Kasumi-1 (cell line): ENCODE measurements around the gene DVL1.
"Not testable (repeated sequence)": the region's sequence is repeated elsewhere in the genome, so short reads cannot be mapped to it uniquely, and the experiment has no call there.

Source experiments
- DNase-seq, 2 experiments: peaks; one replicate each; lab custom pipeline; 2025; lab: John Stamatoyannopoulos, UW

The DVL1 gene

DNA sequence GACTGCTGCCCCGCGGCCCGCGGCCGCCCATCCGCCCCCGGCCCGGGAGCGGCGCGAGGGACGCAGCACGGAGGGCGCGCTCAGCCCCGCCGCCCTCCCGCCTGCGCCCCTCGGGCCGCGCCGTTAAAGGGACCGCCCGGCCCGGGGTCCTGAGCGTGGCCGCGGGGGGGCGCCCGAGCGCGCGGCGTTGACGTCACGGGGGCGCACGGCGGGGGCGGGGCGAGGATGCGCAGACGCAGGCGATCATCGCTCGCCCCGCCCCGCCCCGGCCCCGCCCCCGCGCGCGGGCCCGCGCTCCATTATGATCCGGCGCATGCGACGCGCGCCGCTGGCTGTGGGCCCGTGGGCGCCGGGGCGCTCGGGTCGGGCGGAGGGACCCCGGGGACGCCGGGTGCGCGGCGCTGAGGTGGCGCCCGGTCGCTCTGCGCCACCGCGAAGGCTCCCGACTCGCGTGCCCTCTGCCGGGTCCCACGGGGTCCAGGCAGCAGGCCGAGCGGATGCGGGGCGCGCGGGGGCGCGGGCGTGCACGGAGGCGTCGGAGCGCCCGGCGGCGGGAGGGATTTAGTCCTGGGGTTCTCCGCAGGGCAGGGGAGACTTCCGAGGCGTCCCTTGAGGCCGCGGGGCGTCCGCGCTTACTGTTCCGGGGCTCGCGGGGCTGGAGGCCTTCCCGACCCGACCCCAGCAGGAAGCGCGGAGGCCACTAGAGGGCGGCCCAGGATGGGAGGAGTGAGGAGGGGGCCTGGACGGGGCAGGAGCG, at the start of gene DVL1:
DVL1 (minus strand) TSS at position 163 of the 757 bp plus-strand sequence. CDS start 353 bp downstream, outside the sequence.
- DNase-seq: peak; percentile 22 to 46

DNA sequence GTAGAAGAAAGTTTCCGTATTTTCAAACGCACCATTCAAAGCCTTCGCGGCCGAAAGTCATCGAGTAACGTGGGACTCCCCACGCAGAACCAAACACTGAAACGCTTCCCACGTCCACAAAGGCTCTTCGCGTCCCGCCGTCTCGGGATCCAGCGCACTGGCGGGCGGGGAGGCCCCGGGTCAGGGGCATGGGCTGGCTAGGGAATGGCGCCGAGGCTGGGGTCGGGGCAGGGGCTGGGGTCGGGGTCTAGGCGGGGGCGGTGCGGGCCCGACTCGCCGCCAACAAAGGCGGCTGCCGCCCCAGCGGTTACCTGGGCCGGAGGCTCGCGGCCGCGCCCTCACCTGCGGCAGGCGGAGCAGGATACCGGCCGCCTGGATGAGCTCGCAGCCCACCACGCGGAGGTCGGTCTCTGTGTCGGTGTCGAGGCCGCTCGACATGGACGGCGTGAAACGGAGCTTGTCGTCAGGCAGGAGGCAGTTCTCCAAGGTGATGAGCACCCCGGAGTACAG, 49.5 kb upstream of the DVL1 start:
- DNase-seq: no peak

DNA sequence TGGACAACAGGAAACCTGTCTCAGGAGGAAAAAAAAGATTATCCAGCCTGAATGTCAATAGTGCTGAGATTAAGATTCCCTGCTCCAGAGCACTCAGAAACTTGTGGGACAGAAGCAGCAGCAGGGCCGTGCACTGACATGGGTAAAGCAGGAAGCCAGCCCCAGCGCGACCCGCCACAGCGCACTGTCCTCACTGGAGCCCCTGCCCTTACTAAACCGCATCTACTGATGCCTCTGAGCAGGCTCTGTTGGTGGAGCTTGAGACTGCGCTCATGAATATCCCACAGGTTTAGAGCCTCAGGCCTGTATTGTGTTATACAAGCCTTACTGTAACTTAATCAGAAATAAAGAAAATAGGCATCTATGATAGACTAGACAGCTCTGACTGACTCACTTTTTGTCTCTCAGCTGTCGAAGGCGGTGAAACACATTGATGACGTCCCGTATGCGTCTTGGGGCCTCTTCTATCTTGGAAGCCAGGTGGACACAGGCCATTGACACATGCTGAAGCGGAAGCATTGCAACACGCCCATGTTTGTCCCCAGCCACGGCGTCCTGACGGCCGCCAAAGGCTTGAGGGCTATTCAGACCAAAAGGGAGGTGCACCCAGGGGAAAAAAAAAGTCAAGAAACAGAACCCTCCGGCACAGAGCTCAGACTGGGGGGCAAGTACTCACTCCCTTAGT, 48.8 kb upstream of the DVL1 start:
- no peak for DNase-seq

DNA sequence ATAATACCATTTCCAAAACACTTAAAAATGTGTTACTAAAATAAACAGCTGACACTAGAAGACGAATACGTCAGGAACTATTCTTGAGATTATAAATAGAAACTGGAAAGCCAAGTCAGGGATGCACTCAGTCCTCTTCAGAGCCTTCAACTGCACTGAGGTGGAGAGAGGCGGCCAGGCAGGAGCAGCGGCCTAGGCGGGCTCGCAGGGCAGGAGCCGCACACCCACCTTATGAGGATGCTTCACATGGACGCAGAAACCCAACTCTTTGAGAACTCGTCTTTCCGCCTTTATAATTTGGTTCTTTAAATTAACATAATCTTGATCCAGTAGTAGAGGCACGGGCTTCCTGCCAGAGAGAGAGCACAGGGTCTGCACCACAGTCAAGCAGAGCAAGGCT, 45.9 kb upstream of the DVL1 start:
- DNase-seq: no peak

DNA sequence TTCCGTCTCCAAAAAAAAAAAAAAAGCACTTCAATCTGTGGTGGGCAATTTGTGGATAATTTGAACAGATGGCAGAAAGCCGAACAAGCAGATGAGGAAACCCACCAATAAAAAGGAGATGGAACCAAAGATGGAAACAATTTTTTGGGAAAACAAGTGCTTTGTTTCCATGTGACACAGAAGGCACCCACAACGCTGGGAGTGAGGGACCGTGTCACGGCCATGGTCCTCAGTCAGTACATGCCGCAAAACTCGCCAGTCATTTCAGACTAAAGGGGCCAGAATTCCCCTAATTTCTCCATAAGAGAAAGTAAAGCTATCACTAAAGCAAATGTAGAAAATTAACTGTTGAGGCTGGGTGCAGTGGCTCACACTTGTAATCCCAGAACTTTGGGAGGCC, 44.9 kb upstream of the DVL1 start:
- no peak for DNase-seq

DNA sequence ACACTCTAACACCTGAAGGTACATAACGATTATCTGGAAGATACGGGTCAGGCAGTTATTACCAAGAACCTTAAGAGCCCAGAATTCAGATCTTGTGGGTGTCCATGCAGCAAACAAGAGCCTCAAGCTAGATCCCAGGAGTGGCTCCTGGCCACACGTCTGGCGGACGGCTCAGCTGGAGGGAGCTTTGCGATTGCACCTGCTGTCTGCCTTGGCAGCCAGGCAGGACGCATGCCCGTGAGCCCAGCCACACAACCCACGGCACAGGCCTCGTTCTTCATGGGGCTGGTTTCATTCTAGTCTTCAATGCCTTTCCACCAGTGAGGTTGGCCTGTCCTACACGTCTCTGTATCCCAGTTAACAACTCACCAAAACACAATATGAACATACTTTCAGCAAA, 44.2 kb upstream of the DVL1 start:
- no peak for DNase-seq

DNA sequence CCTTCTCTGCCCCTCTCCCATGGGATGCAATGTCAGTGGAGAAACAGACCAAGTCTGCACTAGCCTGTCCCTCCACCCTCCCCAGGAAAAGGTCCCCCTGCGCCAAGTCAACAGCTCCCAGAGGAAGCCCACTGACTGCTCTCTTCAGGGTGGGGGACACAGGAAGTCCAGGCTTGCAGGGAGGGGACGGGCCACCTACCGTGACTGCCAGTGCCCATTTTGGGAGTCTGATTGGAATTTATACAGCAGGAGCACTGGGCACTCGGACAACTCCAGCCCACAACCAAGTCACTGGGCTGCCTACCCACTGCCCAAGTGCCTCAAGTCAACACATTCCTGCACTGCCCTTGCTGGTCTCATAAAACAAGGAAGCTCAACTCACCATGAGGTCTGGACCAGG, 43.8 kb upstream of the DVL1 start:
- DNase-seq: no peak

DNA sequence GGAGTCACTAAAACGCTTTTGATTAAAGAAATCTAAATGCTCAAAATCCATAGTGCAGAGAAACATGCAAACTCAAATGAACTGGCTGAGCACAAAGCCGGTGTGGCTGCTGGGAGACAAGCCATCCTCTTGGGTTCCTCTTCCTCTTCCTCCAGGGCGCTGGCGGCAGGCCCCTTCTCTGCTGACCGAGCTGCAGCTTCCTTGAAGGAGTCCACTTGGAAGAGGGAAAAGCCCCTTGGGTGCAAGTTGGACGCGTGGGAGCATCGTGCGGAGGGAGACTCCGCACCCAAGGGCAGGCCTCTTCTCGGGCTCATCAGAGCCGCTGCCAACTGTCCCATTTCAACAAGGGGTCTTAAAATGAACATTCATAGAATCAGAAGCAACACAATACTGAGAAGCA, 42.0 kb upstream of the DVL1 start:
- DNase-seq: no peak

DNA sequence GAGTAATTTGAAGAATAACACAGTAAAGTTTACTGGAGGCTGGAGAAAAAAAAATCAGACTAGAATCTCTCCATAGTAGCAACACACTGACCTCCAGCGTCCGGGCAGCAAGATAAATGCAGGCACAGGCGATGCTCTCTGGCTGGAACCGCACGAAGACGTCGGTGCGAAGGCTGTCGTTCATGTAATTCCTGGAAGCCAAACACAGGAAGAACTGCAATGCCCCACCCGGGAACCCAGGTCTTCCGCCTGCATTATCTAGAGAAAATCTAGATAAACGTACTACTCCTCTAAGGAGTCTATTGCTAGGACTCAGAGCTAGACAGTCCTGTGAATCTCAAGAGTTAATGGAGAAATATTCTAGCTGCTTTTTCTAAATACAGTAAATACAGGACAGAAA, 41.5 kb upstream of the DVL1 start:
- DNase-seq: no peak

DNA sequence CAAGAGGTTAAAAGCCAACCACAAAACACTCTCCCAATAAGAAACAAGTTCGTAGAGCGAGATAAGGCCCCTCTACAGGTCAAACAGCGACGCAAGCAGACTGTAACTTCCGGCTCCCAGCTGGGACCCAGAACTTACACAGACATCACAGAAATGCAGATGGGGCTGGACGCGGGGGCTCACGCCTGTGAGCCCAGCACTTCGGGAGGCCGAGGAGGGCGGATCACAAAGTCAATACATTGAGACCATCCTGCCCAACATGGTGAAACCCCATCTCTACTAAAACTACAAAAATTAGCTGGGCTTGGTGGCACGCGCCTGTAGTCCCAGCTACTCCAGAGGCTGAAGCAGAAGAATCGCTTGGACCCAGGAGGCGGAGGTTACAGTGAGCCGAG, 38.9 kb upstream of the DVL1 start:
- DNase-seq: no peak

DNA sequence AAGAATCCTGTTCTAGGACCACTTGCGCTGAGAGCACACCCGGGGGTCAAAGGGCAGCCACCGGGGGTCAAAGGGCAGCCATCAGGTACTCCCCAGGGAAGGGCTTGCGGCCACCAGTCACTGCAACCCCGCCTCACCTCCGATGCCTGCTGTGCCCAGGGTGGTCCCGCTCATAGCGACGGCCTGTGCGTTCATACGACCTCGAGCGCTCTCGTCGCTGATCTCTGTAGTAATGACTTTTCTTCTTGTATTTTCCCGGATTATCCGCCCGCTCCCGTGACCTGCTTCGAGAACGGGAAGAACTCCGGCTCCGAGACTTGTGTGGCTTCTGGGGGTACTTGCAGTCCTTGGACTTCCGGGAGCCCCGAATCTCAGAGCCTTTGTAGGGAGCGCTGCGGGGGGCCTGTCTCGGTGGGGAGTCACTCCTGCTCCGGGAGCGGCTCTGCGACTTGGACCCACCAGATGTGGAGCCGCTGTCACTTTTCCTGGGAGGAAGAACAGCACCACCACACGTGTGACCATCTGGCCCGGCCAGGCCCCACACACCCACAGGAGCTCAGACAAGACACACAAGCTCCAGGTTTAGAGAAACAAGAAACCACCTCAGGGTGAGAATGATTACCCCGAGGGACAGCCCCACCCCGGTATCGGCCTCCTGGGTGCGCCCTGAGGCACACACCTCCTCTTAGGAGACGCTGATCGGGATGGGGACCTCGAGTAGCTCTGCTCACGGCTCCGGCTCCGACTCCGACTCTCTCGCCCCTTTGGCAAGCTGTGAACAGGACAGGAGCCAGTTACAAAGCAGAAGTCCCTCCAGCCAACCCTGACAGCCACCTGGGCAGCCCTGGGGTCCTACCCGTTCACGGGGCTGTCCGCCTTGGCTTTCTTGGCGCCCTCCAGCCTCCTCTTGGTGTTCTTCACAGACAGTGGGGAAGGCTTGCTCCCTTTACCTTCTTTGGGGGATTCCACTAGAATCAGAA, 38.2 kb upstream of the DVL1 start:
- no peak for DNase-seq

DNA sequence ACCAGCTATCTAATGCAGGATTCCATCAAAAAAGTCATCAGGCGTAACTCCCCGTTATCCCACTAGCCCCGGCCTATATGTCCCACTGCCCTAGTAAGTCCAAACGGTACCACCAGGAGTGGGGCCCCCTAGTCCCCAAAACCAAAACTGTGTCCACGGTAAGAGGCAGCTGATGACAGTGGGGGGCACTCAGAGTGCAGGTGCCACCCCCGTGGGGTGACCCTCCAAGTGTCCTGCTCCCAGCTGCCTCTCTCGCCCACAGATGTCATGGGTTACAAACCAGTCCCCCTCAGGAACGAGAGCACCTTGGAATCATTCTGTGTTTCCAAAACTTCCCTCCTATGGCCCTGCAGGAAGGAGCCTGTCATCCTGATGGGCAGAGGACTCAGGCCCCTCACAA, 36.7 kb upstream of the DVL1 start:
- DNase-seq: no peak

DNA sequence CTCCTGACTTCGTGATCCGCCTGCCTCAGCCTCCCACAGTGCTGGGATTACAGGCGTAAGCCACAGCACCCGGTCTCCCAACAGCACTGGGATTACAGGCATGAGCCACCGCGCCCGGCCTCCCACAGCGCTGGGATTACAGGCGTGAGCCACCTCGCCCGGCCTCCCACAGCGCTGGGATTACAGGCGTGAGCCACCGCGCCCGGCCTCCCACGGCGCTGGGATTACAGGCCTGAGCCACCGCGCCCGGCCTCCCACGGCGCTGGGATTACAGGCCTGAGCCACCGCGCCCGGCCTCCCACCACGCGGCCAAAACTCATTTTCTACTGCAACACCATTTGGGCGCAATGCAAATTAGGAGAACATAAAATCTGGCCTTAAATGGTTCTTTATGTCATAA, 36.1 kb upstream of the DVL1 start:
- DNase-seq: not testable (repeated sequence)

DNA sequence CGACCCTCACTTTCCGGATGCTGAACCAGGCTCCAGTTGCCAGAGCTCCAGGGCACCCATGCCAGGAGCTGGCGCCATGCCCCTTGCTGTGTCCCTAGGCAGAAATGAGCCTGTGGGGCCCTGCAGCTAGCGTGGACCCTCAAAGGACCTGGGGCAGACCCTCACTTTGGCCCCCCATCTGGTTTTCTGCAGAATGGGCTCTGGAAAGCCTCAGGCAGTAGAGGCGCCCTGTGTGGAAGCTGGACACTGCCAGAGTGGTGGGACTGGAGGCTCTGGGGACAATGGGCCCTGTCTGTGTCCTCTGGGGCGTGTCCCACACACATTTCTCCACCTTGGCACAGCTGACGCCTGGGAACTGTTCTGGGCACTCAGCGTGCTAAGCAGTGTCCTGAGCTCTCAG, 32.1 kb upstream of the DVL1 start:
- no peak for DNase-seq

DNA sequence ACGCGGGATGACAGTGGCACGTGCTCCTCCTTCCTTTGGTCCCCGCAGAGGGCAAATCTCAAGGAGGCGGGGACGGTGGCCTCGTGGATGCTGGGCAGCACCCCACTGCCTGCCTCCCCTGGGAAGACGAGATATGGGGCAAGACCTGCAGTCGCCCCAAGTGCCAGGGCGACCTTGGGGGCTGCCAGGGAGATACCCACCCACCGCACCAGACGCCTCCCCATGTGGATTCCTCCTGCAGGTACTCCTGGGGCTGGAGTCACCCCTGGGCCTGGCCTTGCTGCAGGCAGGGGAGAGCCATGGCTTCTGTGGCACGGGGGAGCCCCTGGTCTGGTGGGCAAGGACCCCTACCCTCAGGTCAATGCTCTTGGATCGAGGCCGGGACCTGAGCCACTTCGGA, 31.6 kb upstream of the DVL1 start:
- DNase-seq: no peak

DNA sequence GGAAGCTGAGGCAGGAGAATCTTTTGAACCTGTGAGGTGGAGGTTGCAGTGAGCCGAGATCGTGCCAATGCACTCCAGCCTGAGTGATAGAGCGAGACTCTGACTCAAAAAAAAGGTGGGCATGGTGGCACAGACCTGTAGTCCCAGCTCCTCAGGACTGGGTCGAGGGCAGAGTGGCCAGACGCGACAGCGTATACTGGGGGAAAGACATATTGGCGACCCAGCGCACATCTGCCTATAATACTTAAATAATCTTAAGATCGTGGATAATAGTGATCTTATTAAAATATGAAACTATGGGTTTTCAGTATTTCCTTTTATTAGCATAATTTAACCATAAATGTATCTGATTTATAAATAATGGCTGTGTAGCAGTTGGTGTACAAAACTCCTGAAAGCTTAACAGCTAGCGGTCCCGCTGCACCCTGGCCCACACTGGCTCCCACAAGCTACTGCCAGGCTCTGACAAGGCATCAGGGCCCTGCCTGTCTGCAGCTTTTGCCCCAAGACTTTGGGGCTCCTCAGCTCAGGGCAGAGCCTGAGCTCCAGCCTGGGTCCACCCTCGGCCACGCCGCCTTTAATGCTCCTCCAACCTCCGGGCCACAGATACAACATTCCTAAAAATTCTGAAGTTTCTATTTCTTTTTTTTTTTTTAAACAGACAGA, 28.5 kb upstream of the DVL1 start:
- DNase-seq: no peak

DNA sequence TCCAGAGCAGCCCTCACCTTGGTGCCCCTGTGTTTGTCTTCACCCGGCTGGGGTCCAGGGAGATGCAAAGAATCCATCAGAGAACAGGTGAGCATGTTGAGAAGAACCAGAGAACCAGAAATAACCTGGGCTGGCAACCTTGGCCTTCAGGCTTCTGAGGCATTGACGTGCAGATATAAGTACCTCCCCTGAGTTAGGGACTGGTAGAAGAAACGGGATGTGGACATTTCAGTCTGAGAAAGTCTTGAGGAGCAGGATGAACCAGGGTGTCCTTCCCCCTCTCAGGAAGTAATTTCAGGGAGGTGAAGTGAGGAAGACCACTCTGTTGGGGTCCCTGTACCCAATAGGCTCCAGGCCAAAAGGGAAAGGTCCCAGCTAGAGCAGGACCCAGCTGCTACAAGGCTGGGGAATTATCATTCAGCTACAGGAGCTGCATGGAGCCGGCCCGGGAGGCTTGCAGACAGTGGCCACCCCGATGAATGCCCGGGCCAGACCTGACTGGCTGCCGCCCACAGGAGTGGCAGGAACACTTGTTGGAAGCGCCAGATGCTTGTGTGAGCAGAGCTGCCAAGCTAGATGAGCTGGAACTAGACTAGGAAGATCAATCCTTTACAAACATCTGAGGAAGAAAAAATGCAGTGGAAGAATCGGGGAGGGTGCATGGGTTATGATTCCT, 27.5 kb upstream of the DVL1 start:
- DNase-seq: no peak

DNA sequence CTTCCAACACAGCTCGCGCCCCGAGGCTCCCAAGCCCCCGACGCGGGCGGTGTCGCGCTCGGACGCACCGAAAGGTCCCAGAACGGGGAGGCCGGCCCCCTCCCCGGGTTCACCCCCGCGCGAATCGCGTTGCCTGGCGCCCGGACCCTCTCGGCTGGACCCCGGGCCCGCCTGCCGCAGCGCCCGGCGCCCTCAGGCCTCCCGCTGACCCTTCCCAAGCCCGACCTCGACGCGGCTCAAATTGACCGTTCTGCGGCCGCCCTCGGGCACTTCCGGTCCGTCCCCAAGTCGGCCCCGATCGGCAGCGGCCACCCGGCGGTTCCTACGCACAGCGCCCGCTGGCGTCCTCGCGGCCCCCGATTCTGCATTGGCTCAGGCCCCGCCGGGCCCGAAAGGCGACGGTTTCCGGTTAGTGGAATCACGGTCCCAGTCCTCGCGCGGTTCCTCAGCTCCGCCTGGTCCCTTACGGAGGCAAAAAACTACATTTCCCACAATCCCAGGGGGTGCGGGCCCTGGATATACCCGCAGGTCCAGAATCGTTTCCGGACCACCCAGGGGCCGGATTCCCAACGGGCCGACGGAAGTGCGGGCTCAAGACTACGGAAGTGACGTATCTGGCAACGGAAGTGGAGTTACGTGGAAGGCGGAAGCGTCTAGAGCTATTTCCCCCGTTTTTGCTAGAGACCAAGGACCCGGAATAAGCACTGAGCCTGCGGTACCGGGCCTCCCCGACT, 25.9 kb upstream of the DVL1 start, which contains the start of gene AURKAIP1:
AURKAIP1 (minus strand) TSS at position 279 of the 734 bp plus-strand sequence. CDS start 451 bp downstream, outside the sequence.
- peak; percentile 99 to 100 for DNase-seq

DNA sequence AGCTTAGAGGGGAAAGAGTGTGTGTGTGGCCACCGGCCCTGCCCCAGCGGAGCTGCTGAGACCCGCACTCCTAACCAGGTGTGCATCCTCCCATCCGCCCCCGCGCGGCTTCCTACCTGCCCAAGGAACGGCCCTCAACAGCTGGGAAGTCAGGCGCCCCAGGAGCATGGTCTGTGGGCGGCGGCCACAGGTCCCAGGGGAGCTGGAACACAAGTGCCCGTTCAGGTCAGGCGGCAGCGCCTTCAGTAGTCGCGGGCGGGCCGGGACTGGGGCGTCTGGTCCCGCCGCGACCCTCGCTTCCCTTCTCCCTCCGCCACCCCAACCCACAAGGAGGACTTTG, 25.3 kb upstream of the DVL1 start:
- no peak for DNase-seq

DNA sequence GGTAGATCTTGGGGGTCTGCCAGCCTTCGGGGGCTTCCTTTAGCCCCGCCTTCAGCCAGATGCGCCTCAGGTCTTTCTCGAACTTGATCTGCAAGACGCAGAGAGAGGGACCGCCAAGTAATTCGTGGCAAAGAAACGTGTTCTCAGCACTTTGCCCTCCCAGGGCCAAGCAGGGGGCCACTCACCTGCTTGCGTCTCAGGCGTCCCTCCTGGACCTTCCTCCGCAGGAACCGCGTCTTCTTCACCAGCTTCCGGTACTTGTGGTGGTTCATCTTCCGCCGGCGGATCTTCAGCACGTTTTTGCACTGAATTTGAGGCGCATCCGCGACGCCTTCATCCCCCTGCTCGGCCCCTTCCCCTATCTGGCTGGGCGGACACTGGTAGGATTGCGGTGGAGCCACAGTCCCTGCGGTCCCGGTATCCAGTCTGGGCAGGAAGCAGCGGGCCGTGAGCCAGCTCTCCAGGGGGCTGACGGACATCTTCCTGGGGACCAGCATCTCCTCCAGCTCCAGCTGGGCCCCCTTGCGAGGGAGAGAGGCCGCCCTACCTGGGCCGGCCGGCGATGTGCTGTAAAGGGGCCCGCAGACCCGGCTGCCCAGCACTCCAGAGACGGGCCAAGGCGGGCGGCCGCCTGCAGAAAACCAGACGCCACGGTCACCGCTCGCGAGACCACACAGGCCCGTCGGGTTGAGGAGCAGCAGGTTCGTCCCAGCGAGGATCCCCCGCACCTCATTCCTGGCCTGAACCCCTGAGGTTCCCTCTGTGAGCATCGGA, 24.8 kb upstream of the DVL1 start:
- DNase-seq: no peak
